MV-4-11 (cell line): ENCODE data around the gene GNAO1.

Experiments
- DNase-seq: peaks from one replicate; lab custom pipeline; 2025; lab: John Stamatoyannopoulos, UW

GNAO1 gene

GRCh38 chr16:56294014-56294413, 102.7 kb downstream of the GNAO1 start:
- no peak for DNase-seq

- no peak for DNase-seq
These were observed 103.3 kb downstream of the GNAO1 start for GRCh38 chr16:56294579-56294978.

- no peak for DNase-seq
These were observed 103.9 kb downstream of the GNAO1 start for GRCh38 chr16:56295059-56295665.

GRCh38 chr16:56295739-56296527, 104.6 kb downstream of the GNAO1 start:
- no peak for DNase-seq

GRCh38 chr16:56297684-56298083, 106.4 kb downstream of the GNAO1 start:
- no peak for DNase-seq

- no peak for DNase-seq
These were observed 106.8 kb downstream of the GNAO1 start for GRCh38 chr16:56298116-56298515.

- no peak for DNase-seq
These were observed 107.8 kb downstream of the GNAO1 start for GRCh38 chr16:56298948-56299596.

- no peak for DNase-seq
These were observed 108.9 kb downstream of the GNAO1 start for GRCh38 chr16:56300242-56300623.

- DNase-seq: no peak
These were observed 109.9 kb downstream of the GNAO1 start for GRCh38 chr16:56300891-56301850.

- DNase-seq: no peak
These were observed 111.2 kb downstream of the GNAO1 start for GRCh38 chr16:56302506-56302905.

- DNase-seq: no peak
These were observed 111.9 kb downstream of the GNAO1 start for GRCh38 chr16:56303066-56303715.

- DNase-seq: no peak
These were observed 112.6 kb downstream of the GNAO1 start for GRCh38 chr16:56303880-56304279.

- DNase-seq: no peak
These were observed 114.8 kb downstream of the GNAO1 start for GRCh38 chr16:56305956-56306565.

- no peak for DNase-seq
These were observed 115.6 kb downstream of the GNAO1 start for GRCh38 chr16:56306690-56307533.

- DNase-seq: no peak
These were observed 116.2 kb downstream of the GNAO1 start for GRCh38 chr16:56307534-56307873.

- DNase-seq: no peak
These were observed 117.7 kb downstream of the GNAO1 start for GRCh38 chr16:56309008-56309407.

GRCh38 chr16:56310690-56311089, 119.4 kb downstream of the GNAO1 start:
- no peak for DNase-seq

GRCh38 chr16:56311208-56312027, 120.1 kb downstream of the GNAO1 start:
- DNase-seq: no peak

- DNase-seq: no peak
These were observed 120.7 kb downstream of the GNAO1 start for GRCh38 chr16:56312028-56312300.

- DNase-seq: no peak
These were observed 121.3 kb downstream of the GNAO1 start for GRCh38 chr16:56312556-56312955.
